ENCODE results near the gene CLTA.

The CLTA gene

DNA sequence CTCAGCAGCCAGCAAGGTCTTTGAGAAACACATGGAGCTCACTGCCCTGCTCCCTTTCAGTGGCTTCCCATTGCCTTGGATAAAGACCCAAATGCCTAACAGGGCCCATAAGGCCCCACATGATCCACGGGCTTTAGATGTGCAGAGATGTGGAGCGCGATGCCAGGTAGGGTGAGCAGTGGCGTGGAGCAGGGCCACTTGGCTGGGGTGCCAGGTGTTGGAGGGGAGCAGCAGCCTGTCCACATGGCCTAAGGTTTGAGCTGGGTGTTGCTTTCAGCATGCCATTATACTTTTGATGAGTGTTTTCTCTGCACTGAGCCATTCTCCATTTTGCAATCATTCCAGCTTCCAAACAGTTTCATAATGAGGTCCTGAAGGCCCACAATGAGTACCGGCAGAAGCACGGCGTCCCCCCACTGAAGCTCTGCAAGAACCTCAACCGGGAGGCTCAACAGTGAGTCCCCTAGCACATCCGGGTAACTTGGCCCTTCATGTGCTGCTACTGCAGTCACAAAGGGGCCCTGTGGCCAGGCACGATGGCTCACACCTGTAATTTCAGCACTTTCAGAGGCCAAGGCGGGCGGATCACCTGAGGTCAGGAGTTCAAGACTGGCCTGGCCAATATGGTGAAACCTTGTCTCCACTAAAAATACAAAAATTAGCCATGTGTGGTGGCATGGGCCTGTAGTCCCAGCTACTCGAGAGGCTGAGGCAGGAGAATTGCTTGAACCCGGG is 43.1 kb upstream of the CLTA start:
- no peak for DNase-seq
- Histone ChIP-seq H3K27ac (ENCODE audit: insufficient read depth, low read length, poor library complexity, severe bottlenecking) (peak overlapping the region; percentile 58), H3K9me3 (ENCODE audit: control insufficient read depth, low read length) (no peaks in the 10 kb centered on the region), H3K4me3 (ENCODE audit: insufficient read depth, low read depth, low read length, poor library complexity, severe bottlenecking) (no peak overlapping the region), H3K27me3 (replicated peaks; ENCODE audit: control insufficient read depth, insufficient read depth, low read length, poor library complexity, severe bottlenecking) (no peaks in the 10 kb centered on the region), H3K4me1 (ENCODE audit: control insufficient read depth, insufficient read depth, low read length, poor library complexity, severe bottlenecking) (peaks cover 89% of the 10 kb centered on the region), H3K36me3 (ENCODE audit: control insufficient read depth, insufficient read depth, low read length) (no peaks in the 10 kb centered on the region)

DNA sequence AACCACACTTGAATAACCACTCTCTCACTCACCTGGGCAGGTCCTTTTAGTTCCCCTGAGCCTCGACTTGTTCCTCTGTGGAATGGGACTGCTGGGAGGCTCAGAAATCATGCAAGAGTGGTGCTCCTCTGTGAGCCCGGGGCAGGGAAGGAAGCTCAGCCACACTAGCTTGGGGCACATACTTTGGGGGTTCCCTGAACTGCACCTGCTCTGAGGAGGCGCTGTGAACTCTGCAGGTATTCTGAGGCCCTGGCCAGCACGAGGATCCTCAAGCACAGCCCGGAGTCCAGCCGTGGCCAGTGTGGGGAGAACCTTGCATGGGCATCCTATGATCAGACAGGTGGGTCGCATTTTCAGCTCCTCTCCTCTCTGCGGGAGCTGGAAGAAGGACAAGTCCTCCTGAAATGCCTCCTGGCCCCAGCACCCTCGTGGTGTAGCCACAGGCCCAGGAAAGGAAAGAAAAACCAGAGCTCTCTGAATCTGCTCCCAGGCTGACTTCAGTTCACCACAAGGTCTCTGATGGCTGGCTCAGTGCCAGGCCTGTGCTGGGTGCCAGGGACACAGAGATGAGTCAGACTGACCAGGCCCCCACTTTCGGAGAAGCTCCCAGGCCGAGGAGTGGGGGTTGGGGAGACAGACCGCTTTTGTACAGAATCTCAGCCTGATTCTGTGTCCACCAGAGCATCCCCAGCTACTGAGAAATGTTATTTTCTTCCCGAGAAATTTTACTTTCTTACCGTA is 42.2 kb upstream of the CLTA start:
- peak; percentile 68 to 70 (median 70) for DNase-seq
- H3K27me3 ChIP-seq (replicated peaks; ENCODE audit: control insufficient read depth, insufficient read depth, low read length, poor library complexity, severe bottlenecking) = no peaks in the 10 kb centered on the region
- peaks cover 89% of the 10 kb centered on the region for H3K4me1 ChIP-seq (ENCODE audit: control insufficient read depth, insufficient read depth, low read length, poor library complexity, severe bottlenecking)
- no peak overlapping the region for H3K4me3 ChIP-seq (ENCODE audit: insufficient read depth, low read depth, low read length, poor library complexity, severe bottlenecking)
- H3K36me3 ChIP-seq (ENCODE audit: control insufficient read depth, insufficient read depth, low read length) = no peaks in the 10 kb centered on the region
- peak overlapping the region; percentile 58 for H3K27ac ChIP-seq (ENCODE audit: insufficient read depth, low read length, poor library complexity, severe bottlenecking)
- H3K9me3 ChIP-seq (ENCODE audit: control insufficient read depth, low read length) = no peaks in the 10 kb centered on the region

DNA sequence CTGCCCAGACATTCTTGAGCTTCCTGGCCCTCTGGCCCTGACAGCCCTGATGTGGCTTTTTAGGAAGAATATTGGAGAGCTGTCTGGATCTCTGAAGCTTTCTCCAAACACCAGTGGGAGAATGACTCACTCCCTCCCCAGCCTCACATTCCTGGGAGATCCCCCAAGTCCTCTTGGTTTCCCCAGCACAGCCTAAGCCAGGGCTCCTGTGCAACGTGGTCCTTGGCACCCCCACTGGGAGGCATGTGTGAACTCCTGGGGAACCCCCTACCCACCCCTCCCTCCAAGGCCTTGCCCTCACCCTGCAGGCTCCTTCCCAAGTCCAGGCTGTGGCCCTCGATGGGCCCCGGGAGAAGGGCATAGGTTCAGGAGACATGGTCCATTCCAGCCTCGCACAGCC is 41.5 kb upstream of the CLTA start:
- Histone ChIP-seq H3K27me3 (replicated peaks; ENCODE audit: control insufficient read depth, insufficient read depth, low read length, poor library complexity, severe bottlenecking) (no peaks in the 10 kb centered on the region), H3K9me3 (ENCODE audit: control insufficient read depth, low read length) (no peaks in the 10 kb centered on the region), H3K4me3 (ENCODE audit: insufficient read depth, low read depth, low read length, poor library complexity, severe bottlenecking) (no peak overlapping the region), H3K4me1 (ENCODE audit: control insufficient read depth, insufficient read depth, low read length, poor library complexity, severe bottlenecking) (peaks cover 84% of the 10 kb centered on the region), H3K36me3 (ENCODE audit: control insufficient read depth, insufficient read depth, low read length) (no peaks in the 10 kb centered on the region), H3K27ac (ENCODE audit: insufficient read depth, low read length, poor library complexity, severe bottlenecking) (peak overlapping the region; percentile 58)
- DNase-seq = no peak

DNA sequence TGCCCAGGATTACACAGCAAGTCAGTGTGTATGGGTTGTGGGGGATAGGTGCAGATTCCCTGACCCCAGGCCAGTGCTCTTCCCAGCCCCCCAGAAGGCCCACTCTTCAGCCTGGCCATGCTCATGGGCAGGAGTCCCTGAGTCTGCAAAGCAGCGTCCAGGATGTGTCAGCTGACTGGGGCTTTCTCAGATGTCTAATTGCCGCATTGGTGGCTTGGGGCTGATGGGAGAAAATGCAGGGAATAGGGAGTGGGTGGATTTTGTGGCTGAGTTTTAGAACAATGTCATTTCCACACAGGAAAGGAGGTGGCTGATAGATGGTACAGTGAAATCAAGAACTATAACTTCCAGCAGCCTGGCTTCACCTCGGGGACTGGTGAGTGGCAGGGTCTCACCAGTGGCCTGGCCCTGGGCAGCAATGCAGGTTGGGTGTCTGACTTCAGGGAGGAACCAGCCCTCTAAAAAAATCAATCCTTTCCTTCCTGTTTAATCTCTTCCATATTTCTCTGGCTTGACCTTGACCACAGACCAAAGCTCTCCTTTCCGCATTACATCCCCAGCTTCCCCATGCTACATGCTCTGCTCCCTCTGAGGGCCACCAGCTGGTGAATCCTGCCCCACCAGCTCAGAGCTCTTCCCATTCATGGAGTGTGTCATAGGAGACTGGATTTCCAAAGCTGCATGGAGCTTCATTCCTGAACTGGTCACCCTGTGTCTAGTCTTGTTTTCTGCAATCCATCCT is 40.0 kb upstream of the CLTA start:
- Histone ChIP-seq H3K27ac (ENCODE audit: insufficient read depth, low read length, poor library complexity, severe bottlenecking) (peak overlapping the region; percentile 90), H3K4me1 (ENCODE audit: control insufficient read depth, insufficient read depth, low read length, poor library complexity, severe bottlenecking) (peaks cover 68% of the 10 kb centered on the region), H3K27me3 (replicated peaks; ENCODE audit: control insufficient read depth, insufficient read depth, low read length, poor library complexity, severe bottlenecking) (no peaks in the 10 kb centered on the region), H3K9me3 (ENCODE audit: control insufficient read depth, low read length) (no peaks in the 10 kb centered on the region), H3K4me3 (ENCODE audit: insufficient read depth, low read depth, low read length, poor library complexity, severe bottlenecking) (no peak overlapping the region), H3K36me3 (ENCODE audit: control insufficient read depth, insufficient read depth, low read length) (peaks cover 3% of the 10 kb centered on the region)
- no peak for DNase-seq

DNA sequence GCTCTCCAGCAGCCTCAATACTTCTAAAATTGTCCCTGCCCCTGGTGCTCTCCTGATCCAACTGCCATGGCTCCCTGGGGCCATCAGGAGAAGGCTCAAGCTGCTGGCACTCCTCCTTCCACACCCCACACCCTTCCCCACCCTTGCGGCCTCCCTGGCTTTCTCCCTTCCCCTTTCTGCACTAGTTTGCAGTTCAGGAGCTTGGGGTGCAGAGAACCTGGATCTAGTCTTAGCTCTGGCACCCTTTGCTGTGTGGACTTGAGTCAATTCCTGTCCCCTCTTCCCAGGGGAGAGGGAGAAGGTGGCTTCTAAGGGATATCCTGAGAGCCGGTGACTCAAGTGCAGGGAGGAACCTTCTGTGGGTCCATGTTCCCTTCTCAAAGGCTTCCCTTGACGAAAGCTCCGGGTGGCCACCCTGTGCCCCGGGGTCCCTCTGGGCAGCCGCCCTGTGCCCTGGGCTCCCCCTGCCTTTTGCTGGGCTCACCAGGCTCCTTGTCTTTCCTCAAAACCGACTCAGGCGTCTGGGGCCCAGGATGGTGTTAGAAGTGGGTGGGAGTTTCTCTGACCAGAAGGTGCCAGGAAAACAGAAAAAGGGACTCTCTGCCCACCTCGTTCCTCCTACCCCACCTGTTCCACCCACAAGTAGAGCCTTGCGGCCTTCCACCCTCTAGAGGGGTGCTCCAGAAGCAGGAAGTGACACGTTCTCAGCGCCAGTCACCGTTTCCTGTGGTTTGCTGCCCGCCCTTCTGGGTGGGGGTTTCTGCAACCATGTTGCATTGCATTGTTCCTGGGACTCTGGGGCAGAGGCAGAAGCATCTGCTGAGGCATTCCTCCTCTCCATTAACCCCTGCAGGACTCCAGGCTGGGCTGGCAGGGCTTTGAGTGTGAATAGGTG is 39.2 kb upstream of the CLTA start:
- peaks cover 60% of the 10 kb centered on the region for H3K4me1 ChIP-seq (ENCODE audit: control insufficient read depth, insufficient read depth, low read length, poor library complexity, severe bottlenecking)
- DNase-seq = peak; percentile 84 to 88 (median 87)
- no peaks in the 10 kb centered on the region for H3K9me3 ChIP-seq (ENCODE audit: control insufficient read depth, low read length)
- H3K4me3 ChIP-seq (ENCODE audit: insufficient read depth, low read depth, low read length, poor library complexity, severe bottlenecking) = peak overlapping the region; percentile 42
- H3K27me3 ChIP-seq (replicated peaks; ENCODE audit: control insufficient read depth, insufficient read depth, low read length, poor library complexity, severe bottlenecking) = no peaks in the 10 kb centered on the region
- peak overlapping the region; percentile 90 for H3K27ac ChIP-seq (ENCODE audit: insufficient read depth, low read length, poor library complexity, severe bottlenecking)
- H3K36me3 ChIP-seq (ENCODE audit: control insufficient read depth, insufficient read depth, low read length) = peaks cover 4% of the 10 kb centered on the region

DNA sequence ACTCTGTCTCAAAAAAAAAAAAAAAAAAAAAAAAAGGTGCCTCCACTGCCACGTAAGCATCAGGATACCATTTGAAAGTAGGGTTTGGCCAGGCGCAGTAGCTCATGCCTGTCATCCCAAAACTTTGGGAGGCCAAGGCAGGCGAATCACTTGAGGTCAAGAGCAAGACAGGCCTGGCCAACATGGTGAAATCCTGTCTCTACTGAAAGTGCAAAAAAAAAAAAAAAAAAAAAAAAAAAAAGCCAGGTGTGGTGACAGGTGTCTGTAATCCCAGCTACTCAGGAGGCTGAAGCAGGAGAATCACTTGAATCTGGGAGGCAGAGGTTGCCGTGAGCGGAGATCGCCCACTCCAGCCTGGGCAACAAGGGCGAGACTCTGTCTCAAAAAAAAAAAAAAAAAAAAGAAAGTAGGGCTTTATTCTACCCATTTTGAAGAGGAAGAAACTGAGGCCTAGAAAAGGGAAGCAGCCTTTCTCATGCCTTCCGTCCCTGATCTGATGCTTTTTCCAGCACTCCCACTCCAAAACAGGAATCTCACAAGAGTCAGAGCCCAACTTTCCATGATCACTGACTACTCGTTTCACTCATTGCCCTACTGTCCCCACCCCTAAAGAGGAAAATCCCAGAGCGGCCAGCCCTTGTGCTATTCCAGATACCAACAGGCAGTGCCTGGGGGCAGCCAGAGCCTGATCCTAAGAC is 37.8 kb upstream of the CLTA start:
- Histone ChIP-seq H3K36me3 (ENCODE audit: control insufficient read depth, insufficient read depth, low read length) (peaks cover 4% of the 10 kb centered on the region), H3K4me1 (ENCODE audit: control insufficient read depth, insufficient read depth, low read length, poor library complexity, severe bottlenecking) (peaks cover 51% of the 10 kb centered on the region), H3K4me3 (ENCODE audit: insufficient read depth, low read depth, low read length, poor library complexity, severe bottlenecking) (no peak overlapping the region), H3K27me3 (replicated peaks; ENCODE audit: control insufficient read depth, insufficient read depth, low read length, poor library complexity, severe bottlenecking) (no peaks in the 10 kb centered on the region), H3K27ac (ENCODE audit: insufficient read depth, low read length, poor library complexity, severe bottlenecking) (peak overlapping the region; percentile 90), H3K9me3 (ENCODE audit: control insufficient read depth, low read length) (no peaks in the 10 kb centered on the region)
- no peak for DNase-seq

DNA sequence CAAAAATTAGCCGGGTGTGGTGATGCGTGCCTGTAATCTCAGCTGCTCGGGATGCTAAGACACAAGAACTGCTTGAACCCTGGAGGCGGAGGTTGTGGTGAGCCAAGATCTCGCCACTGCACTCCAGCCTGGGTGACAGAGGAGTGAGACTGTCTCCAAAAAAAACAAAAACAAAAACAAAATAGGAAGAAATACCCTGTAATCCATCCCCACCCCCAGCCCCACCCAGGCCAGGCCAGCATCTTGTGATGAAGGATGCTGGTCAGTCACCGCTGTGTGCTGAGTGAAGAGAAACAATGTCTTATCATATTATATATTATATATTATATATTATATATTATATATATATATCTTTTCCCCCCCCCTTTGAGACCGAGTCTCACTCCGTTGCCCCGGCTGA is 37.0 kb upstream of the CLTA start:
- no peak for DNase-seq
- Histone ChIP-seq H3K4me1 (ENCODE audit: control insufficient read depth, insufficient read depth, low read length, poor library complexity, severe bottlenecking) (peaks cover 43% of the 10 kb centered on the region), H3K27ac (ENCODE audit: insufficient read depth, low read length, poor library complexity, severe bottlenecking) (no peak overlapping the region), H3K36me3 (ENCODE audit: control insufficient read depth, insufficient read depth, low read length) (peaks cover 8% of the 10 kb centered on the region), H3K27me3 (replicated peaks; ENCODE audit: control insufficient read depth, insufficient read depth, low read length, poor library complexity, severe bottlenecking) (no peaks in the 10 kb centered on the region), H3K9me3 (ENCODE audit: control insufficient read depth, low read length) (no peaks in the 10 kb centered on the region), H3K4me3 (ENCODE audit: insufficient read depth, low read depth, low read length, poor library complexity, severe bottlenecking) (no peak overlapping the region)

DNA sequence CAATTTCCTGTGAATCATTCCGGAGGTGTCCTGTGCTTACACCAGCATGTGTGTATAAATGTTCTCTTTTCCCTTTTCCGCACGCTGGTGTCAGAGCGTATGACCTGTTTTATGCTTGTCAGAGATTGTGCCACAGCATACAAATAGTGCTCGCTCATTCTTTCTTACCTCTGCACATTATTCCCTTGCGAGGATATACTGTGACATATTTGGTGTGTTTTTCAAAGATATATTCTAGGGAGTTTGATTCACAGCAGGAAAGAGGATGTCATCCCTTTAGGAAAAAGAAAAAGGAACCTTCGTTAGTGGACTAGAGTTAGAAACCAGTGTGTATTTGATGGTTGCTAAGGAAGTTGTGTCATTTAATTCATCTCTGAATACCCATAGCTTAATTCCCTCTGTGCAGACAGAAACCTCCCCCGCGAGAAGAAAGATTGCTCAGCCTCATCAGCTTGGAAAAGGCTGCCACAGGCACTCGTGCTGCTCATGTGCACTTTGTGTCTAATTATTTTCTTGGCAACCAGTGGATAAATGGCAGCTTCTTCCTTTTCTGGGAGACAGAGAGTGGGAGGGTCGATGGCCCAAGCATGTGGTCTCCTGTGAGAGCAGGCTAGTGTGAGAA is 36.3 kb upstream of the CLTA start:
- H3K36me3 ChIP-seq (ENCODE audit: control insufficient read depth, insufficient read depth, low read length) = peaks cover 12% of the 10 kb centered on the region
- H3K4me1 ChIP-seq (ENCODE audit: control insufficient read depth, insufficient read depth, low read length, poor library complexity, severe bottlenecking) = peaks cover 36% of the 10 kb centered on the region
- H3K27ac ChIP-seq (ENCODE audit: insufficient read depth, low read length, poor library complexity, severe bottlenecking) = no peak overlapping the region
- H3K27me3 ChIP-seq (replicated peaks; ENCODE audit: control insufficient read depth, insufficient read depth, low read length, poor library complexity, severe bottlenecking) = no peaks in the 10 kb centered on the region
- DNase-seq = no peak
- no peak overlapping the region for H3K4me3 ChIP-seq (ENCODE audit: insufficient read depth, low read depth, low read length, poor library complexity, severe bottlenecking)
- no peaks in the 10 kb centered on the region for H3K9me3 ChIP-seq (ENCODE audit: control insufficient read depth, low read length)

DNA sequence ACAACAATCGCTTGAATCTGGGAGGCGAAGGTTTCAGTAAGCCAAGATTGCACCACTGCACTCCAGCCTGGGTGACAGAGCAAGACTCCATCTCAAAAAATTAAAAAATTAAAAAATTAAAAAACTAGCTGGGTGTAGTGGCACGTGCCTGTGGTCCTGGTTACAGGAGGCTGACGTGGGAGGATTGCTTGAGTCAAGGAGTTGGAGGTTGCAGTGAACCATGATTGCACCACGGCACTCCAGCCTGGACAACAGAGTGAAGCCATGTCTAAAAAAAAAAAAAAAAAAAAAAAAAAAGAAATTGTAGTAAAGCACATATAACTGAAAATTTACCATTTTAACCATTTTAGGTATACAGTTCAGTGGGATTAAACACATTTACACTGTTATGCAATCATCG is 34.6 kb upstream of the CLTA start:
- Histone ChIP-seq H3K9me3 (ENCODE audit: control insufficient read depth, low read length) (no peaks in the 10 kb centered on the region), H3K36me3 (ENCODE audit: control insufficient read depth, insufficient read depth, low read length) (peaks cover 14% of the 10 kb centered on the region), H3K4me1 (ENCODE audit: control insufficient read depth, insufficient read depth, low read length, poor library complexity, severe bottlenecking) (peaks cover 23% of the 10 kb centered on the region), H3K27me3 (replicated peaks; ENCODE audit: control insufficient read depth, insufficient read depth, low read length, poor library complexity, severe bottlenecking) (no peaks in the 10 kb centered on the region), H3K27ac (ENCODE audit: insufficient read depth, low read length, poor library complexity, severe bottlenecking) (no peak overlapping the region), H3K4me3 (ENCODE audit: insufficient read depth, low read depth, low read length, poor library complexity, severe bottlenecking) (no peak overlapping the region)
- no peak for DNase-seq
